HEK293T (cell line): Measurements from ENCODE around the gene SCLY.

Source experiments
- CTCF ChIA-PET: fragments of 350-600 bp; formaldehyde crosslinking; extraction: SDS; loops from one replicate; lab custom pipeline; 2021; ENCODE audit warnings: antibody characterized with exemption, inconsistent platforms; lab: Yijun Ruan, JAX
- POLR2A ChIA-PET: fragments of 350-600 bp; formaldehyde crosslinking; extraction: SDS; loops from one replicate; lab custom pipeline; 2020; ENCODE audit warnings: antibody characterized with exemption, inconsistent platforms; lab: Yijun Ruan, JAX
- DNase-seq: peaks from one replicate; pipeline ENCODE4 v3.0.0; 2012; ENCODE audit warnings: mixed read lengths; ENCODE audit errors: extremely low spot score
- ARNT ChIP-seq: fragments of 450-650 bp; IDR thresholded peaks from 2 replicates; pipeline ENCODE4 v1.6.1; 2017; ENCODE audit warnings: mild to moderate bottlenecking
- BHLHE40 ChIP-seq: fragments of 450-650 bp; IDR thresholded peaks from 2 replicates; pipeline ENCODE4 v1.6.1; 2016; ENCODE audit warnings: mild to moderate bottlenecking, moderate library complexity, borderline replicate concordance
- CTBP1 ChIP-seq: fragments of 450-650 bp; IDR thresholded peaks from 2 replicates; pipeline ENCODE4 v1.6.1; 2016; ENCODE audit warnings: borderline replicate concordance
- ELF4 ChIP-seq: fragments of 450-650 bp; IDR thresholded peaks from 2 replicates; pipeline ENCODE4 v1.6.1; 2017; ENCODE audit warnings: antibody characterized with exemption
- FOXA1 ChIP-seq: fragments of 450-650 bp; IDR thresholded peaks from 2 replicates; pipeline ENCODE4 v1.6.1; 2016; ENCODE audit warnings: mild to moderate bottlenecking
- FOXK2 ChIP-seq: fragments of 450-650 bp; IDR thresholded peaks from 2 replicates; pipeline ENCODE4 v1.6.1; 2016; ENCODE audit warnings: mild to moderate bottlenecking
- FOXM1 ChIP-seq: fragments of 450-650 bp; IDR thresholded peaks from 2 replicates; pipeline ENCODE4 v1.6.1; 2017; ENCODE audit warnings: mild to moderate bottlenecking, borderline replicate concordance
- HDGF ChIP-seq: fragments of 450-650 bp; IDR thresholded peaks from 2 replicates; pipeline ENCODE4 v1.6.1; 2017; ENCODE audit warnings: antibody characterized with exemption, borderline replicate concordance
- L3MBTL2 ChIP-seq: fragments of 450-650 bp; conservative IDR thresholded peaks from 2 replicates; pipeline ENCODE4 v1.6.1; 2016; ENCODE audit warnings: mild to moderate bottlenecking
- LEF1 ChIP-seq: fragments of 450-650 bp; IDR thresholded peaks from 2 replicates; pipeline ENCODE4 v1.6.1; 2017; ENCODE audit warnings: mild to moderate bottlenecking, borderline replicate concordance
- NFRKB ChIP-seq: fragments of 450-650 bp; IDR thresholded peaks from 2 replicates; pipeline ENCODE4 v1.6.1; 2016; ENCODE audit warnings: mild to moderate bottlenecking, moderate library complexity
- SP1 ChIP-seq: fragments of 450-650 bp; IDR thresholded peaks from 2 replicates; pipeline ENCODE4 v1.6.1; 2017
- SUZ12 ChIP-seq: fragments of 450-650 bp; IDR thresholded peaks from 2 replicates; pipeline ENCODE4 v1.6.1; 2016; ENCODE audit warnings: mild to moderate bottlenecking
- TARDBP ChIP-seq: fragments of 450-650 bp; IDR thresholded peaks from 2 replicates; pipeline ENCODE4 v1.6.1; 2016
- ZNF384 ChIP-seq: fragments of 450-650 bp; IDR thresholded peaks from 2 replicates; pipeline ENCODE4 v1.6.1; 2016
- TF ChIP-seq, protein P1 (sequence below): fragments of 450-650 bp; IDR thresholded peaks from 2 replicates; pipeline ENCODE4 v1.6.1; 2016

Gene SCLY, protein sequence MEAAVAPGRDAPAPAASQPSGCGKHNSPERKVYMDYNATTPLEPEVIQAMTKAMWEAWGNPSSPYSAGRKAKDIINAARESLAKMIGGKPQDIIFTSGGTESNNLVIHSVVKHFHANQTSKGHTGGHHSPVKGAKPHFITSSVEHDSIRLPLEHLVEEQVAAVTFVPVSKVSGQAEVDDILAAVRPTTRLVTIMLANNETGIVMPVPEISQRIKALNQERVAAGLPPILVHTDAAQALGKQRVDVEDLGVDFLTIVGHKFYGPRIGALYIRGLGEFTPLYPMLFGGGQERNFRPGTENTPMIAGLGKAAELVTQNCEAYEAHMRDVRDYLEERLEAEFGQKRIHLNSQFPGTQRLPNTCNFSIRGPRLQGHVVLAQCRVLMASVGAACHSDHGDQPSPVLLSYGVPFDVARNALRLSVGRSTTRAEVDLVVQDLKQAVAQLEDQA

DNA sequence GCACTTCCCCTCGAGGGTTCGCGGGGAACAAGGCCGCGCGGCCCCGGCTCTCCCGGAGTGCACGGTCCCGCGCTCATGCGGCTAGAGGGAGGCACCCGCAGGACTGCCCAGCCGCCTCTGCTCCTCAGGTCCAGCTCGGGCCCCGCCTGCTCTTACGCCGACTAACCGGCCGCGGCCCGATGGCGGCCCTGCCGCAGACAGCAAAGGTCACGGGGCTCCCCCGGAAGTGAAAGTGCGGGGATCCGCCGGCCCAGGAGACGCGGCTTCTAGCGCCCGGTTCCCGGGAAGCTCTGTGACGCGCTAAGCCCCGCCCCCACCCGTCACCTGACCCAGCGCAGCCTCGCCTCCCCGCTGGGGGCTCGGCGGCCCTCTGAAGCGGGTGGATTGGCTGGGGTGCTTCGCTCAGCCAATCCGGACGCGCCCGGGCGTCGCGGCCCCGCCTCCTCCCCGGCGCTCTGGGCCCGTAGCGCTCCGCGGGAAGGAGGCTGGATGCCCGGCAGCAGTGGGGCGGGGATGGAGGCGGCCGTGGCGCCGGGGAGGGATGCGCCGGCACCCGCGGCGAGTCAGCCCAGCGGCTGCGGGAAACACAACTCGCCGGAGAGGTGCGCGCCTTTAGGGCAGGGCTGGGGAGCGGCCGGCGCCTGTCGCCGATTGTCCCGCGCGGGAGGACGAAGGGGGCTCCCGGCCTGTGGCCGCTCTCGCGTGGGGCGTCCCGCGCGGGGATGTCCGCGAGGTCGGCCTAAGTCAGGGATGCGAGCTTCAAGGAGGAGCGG lies at the start of gene SCLY:
TSS of gene SCLY (plus strand) at position 460 of the 773 bp plus-strand sequence. CDS start at position 514, 54 bp downstream.
- POLR2A ChIA-PET = interaction anchor here (0.6 to 2.0 kb wide), 16 partner anchors 14 to 202 kb away, joined by 3 to 8 read pairs (median 4); no protein-coding TSS in a partner anchor
- DNase-seq = peak; percentile 96
- CTCF ChIA-PET = no interaction called here
- TF ChIP-seq L3MBTL2 (peak; percentile 75; the same call in 1 of the 2 replicates), SUZ12 (no peak), BHLHE40 (no peak), ZNF384 (no peak), CTBP1 (no peak), FOXA1 (no peak), NFRKB (no peak), HDGF (peak; percentile 94; the same call in 1 of the 2 replicates), FOXK2 (no peak), ARNT (no peak), LEF1 (no peak), FOXM1 (no peak), ELF4 (peak; percentile 67; the same call in 1 of the 2 replicates), TARDBP (peak; percentile 88; the same call in 1 of the 2 replicates), SP1 (no peak)
- TF ChIP-seq, protein P1, sequence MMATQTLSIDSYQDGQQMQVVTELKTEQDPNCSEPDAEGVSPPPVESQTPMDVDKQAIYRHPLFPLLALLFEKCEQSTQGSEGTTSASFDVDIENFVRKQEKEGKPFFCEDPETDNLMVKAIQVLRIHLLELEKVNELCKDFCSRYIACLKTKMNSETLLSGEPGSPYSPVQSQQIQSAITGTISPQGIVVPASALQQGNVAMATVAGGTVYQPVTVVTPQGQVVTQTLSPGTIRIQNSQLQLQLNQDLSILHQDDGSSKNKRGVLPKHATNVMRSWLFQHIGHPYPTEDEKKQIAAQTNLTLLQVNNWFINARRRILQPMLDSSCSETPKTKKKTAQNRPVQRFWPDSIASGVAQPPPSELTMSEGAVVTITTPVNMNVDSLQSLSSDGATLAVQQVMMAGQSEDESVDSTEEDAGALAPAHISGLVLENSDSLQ = no peak

DNA sequence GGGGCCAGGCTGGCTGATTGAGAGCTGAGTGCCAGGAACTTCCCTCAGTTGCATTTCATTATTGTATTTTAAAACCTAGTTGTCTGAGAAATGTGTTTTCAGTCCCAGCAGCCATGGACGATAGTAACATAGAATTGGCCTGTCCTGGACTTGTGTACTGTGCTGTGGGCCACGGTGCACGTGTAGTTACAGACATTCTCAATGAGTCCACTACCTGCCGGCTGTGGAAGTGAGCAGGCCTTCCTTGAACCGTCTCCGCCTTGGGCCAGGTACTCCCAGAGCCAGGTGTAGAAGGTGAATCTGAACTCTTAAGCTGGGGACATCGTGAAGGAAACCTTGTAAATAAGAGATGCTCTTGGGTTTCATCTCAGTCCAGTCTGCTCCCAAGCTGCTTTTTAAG lies 47.0 kb upstream of the SCLY start:
- TF ChIP-seq TARDBP (no peak), FOXM1 (no peak), ZNF384 (no peak), CTBP1 (no peak), SP1 (no peak), LEF1 (no peak), BHLHE40 (no peak), FOXA1 (no peak), SUZ12 (no peak), NFRKB (no peak), ARNT (no peak), FOXK2 (no peak), HDGF (no peak), ELF4 (no peak), L3MBTL2 (no peak)
- TF ChIP-seq, protein P1 = no peak
- no peak for DNase-seq
- POLR2A ChIA-PET = no interaction called here
- CTCF ChIA-PET = no interaction called here

DNA sequence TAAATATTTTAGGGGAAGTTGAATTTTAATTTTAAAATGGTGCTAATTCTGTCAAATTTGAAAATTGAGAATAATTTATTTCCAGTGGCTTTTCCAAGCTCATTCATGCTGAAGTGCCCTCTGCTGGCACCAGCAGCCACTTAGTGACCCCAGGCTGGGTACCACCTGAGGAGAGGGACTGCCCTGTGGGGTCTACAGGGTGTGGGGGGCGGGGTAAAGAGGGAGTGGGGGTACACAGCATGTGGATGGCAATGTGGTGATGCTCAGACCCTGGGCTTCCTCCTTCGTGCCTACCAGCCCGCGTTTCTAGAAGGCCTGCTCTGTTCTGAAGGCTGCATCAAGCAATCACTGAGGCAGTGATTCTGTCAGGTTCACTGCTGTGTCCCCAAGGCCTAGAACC lies 45.1 kb upstream of the SCLY start:
- no peak for DNase-seq
- CTCF ChIA-PET = no interaction called here
- TF ChIP-seq, protein P1 = no peak
- TF ChIP-seq SUZ12 = no peak
- TF ChIP-seq BHLHE40 = no peak
- no peak for TF ChIP-seq CTBP1
- no peak for TF ChIP-seq FOXM1
- TF ChIP-seq NFRKB = no peak
- no peak for TF ChIP-seq FOXA1
- TF ChIP-seq LEF1 = no peak
- TF ChIP-seq HDGF = no peak
- no peak for TF ChIP-seq SP1
- TF ChIP-seq L3MBTL2 = no peak
- no peak for TF ChIP-seq ZNF384
- no peak for TF ChIP-seq TARDBP
- no peak for TF ChIP-seq FOXK2
- POLR2A ChIA-PET = no interaction called here

DNA sequence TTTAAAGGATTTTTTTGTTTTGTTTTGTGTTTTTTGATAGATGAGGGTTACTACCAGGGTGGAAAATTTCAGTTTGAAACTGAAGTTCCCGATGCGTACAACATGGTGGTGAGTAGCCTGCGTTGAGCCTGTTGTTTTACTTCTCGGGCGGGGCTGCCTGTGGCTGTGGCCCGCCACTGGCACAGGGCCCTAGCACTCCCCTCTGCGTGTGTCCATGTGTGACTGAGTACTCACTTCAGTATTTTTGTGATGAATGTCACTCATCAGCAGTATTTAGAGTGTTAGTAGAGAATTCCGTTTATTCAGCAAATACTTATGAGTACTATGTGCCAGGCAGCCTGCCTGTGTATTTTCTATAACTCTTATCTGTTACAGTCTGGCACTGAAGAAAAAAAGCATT lies 44.3 kb upstream of the SCLY start:
- ChIA-PET POLR2A (no interaction called here), CTCF (no interaction called here)
- no peak for DNase-seq
- TF ChIP-seq L3MBTL2 = no peak
- TF ChIP-seq NFRKB = no peak
- no peak for TF ChIP-seq CTBP1
- TF ChIP-seq ZNF384 = no peak
- TF ChIP-seq, protein P1 = no peak
- TF ChIP-seq LEF1 = no peak
- no peak for TF ChIP-seq SP1
- TF ChIP-seq BHLHE40 = no peak
- TF ChIP-seq FOXM1 = no peak
- no peak for TF ChIP-seq ELF4
- no peak for TF ChIP-seq TARDBP
- no peak for TF ChIP-seq SUZ12
- no peak for TF ChIP-seq FOXK2
- TF ChIP-seq HDGF = no peak

DNA sequence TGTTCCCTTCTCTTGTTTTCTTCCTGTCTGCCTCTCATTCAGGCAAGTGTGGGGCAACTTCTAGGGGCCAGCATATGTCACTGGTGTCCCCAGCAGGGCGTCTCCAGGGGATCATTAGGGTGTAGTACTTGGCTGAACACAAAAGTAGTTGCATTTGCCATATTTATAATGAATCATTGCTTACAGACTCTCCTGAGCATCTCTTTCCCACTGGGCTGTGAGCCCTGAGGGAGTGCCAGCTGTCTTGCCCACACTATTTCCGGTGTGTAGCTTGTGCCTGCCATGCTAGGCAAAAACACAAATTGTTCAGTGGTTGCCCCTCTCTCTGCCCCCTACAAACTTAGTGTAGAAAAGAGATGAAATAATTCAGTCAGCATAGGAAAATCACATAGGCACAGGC lies 40.8 kb upstream of the SCLY start:
- TF ChIP-seq ELF4 (no peak), HDGF (no peak), CTBP1 (no peak), BHLHE40 (no peak), FOXK2 (no peak), SUZ12 (no peak), L3MBTL2 (no peak), FOXA1 (no peak), LEF1 (no peak), TARDBP (no peak), FOXM1 (no peak), ZNF384 (no peak)
- TF ChIP-seq, protein P1 = no peak
- ChIA-PET CTCF (no interaction called here), POLR2A (no interaction called here)

More for the DNA sequence above, 40.8 kb upstream of the SCLY start:
- DNase-seq = no peak
